HepG2 (cell line): Measurements from ENCODE around the gene ZNF562. TPM values are rescaled to one million over a fixed set of nuclear protein-coding genes. Genes with fewer than 3 reads are reported as not detected.

Experiments used
- ATF1 ChIP-seq: IDR thresholded peaks from 2 replicates; pipeline ENCODE4 v1.6.1; 2016; ENCODE audit warnings: mild to moderate bottlenecking, control low read depth
- CERS6 ChIP-seq: sonication (generic); formaldehyde crosslinking; IDR thresholded peaks from 2 replicates; pipeline ENCODE4 v1.5.0; 2020; ENCODE audit warnings: missing genetic modification reagents
- GLMP ChIP-seq: sonication (generic); formaldehyde crosslinking; IDR thresholded peaks from 2 replicates; pipeline ENCODE4 v1.9.0; 2021; ENCODE audit warnings: missing genetic modification reagents, mild to moderate bottlenecking, borderline replicate concordance
- MAZ ChIP-seq, 2 experiments: sonication (generic) in 1 of 2; formaldehyde crosslinking in 1 of 2; IDR thresholded peaks; 2 replicates each; pipeline versions ENCODE4 v1.5.0 to v1.6.1; 2012 to 2020; ENCODE audit warnings: low read depth in 2 of 2, mild to moderate bottlenecking in 2 of 2, borderline replicate concordance in 1 of 2, improper control_type of control experiment in 1 of 2, low read length in 1 of 2, missing genetic modification reagents in 1 of 2, moderate library complexity in 1 of 2
- MLLT10 ChIP-seq: sonication (generic); formaldehyde crosslinking; IDR thresholded peaks from 2 replicates; pipeline ENCODE4 v1.4.0; 2020; ENCODE audit warnings: missing genetic modification reagents
- NRL ChIP-seq: sonication (generic); formaldehyde crosslinking; IDR thresholded peaks from 2 replicates; pipeline ENCODE4 v1.5.0; 2020; ENCODE audit warnings: missing genetic modification reagents, mild to moderate bottlenecking, moderate library complexity, borderline replicate concordance
- RXRA ChIP-seq: sonication (generic); formaldehyde crosslinking; IDR thresholded peaks from 2 replicates; pipeline ENCODE4 v1.5.1; 2020; ENCODE audit warnings: missing genetic modification reagents
- SMARCC2 ChIP-seq: fragments of 450-650 bp; IDR thresholded peaks from 2 replicates; pipeline ENCODE4 v1.6.1; 2017; ENCODE audit warnings: antibody characterized with exemption, mild to moderate bottlenecking
- SUZ12 ChIP-seq: fragments of 150-350 bp; IDR thresholded peaks from 2 replicates; pipeline ENCODE4 v1.6.1; 2014; ENCODE audit warnings: low read depth, low read length
- TAF1 ChIP-seq: sonication (generic); formaldehyde crosslinking; IDR thresholded peaks from 2 replicates; pipeline ENCODE4 v1.4.0; 2020; ENCODE audit warnings: missing genetic modification reagents
- TFDP1 ChIP-seq: IDR thresholded peaks from 2 replicates; pipeline ENCODE4 v1.6.1; 2016; ENCODE audit warnings: missing compliant biosample characterization, missing genetic modification reagents, borderline replicate concordance
- THRA ChIP-seq: sonication (generic); formaldehyde crosslinking; IDR thresholded peaks from 2 replicates; pipeline ENCODE4 v1.4.0; 2020; ENCODE audit warnings: missing genetic modification reagents, borderline replicate concordance
- ZFP82 ChIP-seq: sonication (generic); formaldehyde crosslinking; IDR thresholded peaks from 2 replicates; pipeline ENCODE4 v1.5.1; 2020; ENCODE audit warnings: mild to moderate bottlenecking, missing genetic modification reagents, borderline replicate concordance
- ZNF34 ChIP-seq: sonication (generic); formaldehyde crosslinking; IDR thresholded peaks from 2 replicates; pipeline ENCODE4 v1.4.0; 2020; ENCODE audit warnings: mild to moderate bottlenecking, missing genetic modification reagents, borderline replicate concordance
- ZNF484 ChIP-seq: sonication (generic); formaldehyde crosslinking; IDR thresholded peaks from 2 replicates; pipeline ENCODE4 v1.5.1; 2020; ENCODE audit warnings: mild to moderate bottlenecking, low read depth, missing genetic modification reagents, borderline replicate concordance
- ZNF577 ChIP-seq: sonication (generic); formaldehyde crosslinking; IDR thresholded peaks from 2 replicates; pipeline ENCODE4 v1.4.0; 2020; ENCODE audit warnings: mild to moderate bottlenecking, low read depth, missing genetic modification reagents, borderline replicate concordance
- ZNF580 ChIP-seq: IDR thresholded peaks from 2 replicates; pipeline ENCODE4 v1.6.1; 2016; ENCODE audit warnings: low read depth, borderline replicate concordance
- ZNF616 ChIP-seq: sonication (generic); formaldehyde crosslinking; IDR thresholded peaks from 2 replicates; pipeline ENCODE4 v1.5.0; 2020; ENCODE audit warnings: low read depth, mild to moderate bottlenecking, missing genetic modification reagents
- ZNF660 ChIP-seq: sonication (generic); formaldehyde crosslinking; IDR thresholded peaks from 2 replicates; pipeline ENCODE4 v1.5.1; 2020; ENCODE audit warnings: mild to moderate bottlenecking, low read depth, missing genetic modification reagents, borderline replicate concordance
- ZNF710 ChIP-seq: sonication (generic); formaldehyde crosslinking; IDR thresholded peaks from 2 replicates; pipeline ENCODE4 v1.5.0; 2020; ENCODE audit warnings: mild to moderate bottlenecking, missing genetic modification reagents, borderline replicate concordance
- polyA plus RNA-seq, 8 experiments: library from polyadenylated mRNA; depleted of rRNA in 3 of 8; stranded (reverse) in 7 of 8; unstranded in 1 of 8; fragments of >200 nt; fragmentation: Illumina TruSeq in 4 of 8; extraction: Trizol in 4 of 8; gene quantifications; 2 replicates each; pipeline versions ENCODE4 v1.2.1 to v1.2.3, GENCODE V29; 2011 to 2016; ENCODE audit warnings: low read depth in 4 of 8, missing spikeins in 1 of 8, mixed read lengths in 1 of 8; ENCODE audit not compliant: insufficient read depth in 1 of 8
- total RNA-seq, 5 experiments: library from RNA; depleted of rRNA; stranded (reverse); fragments of >200 nt; fragmentation: Illumina TruSeq; extraction: Trizol; gene quantifications; 2 replicates each; pipeline ENCODE4 v1.2.3, GENCODE V29; 2016; ENCODE audit warnings: low read depth in 1 of 5

The ZNF562 gene
- total and polyA plus RNA-seq, 2 of the 13 experiments (the other 11 are each of a cell fraction or from before 2014, with no cell fraction given) = 13.1 to 32.7 TPM

GRCh38 chr19:9674663-9675357 is at the start of gene ZNF562 (continued):
- TF ChIP-seq ZNF580 (CRISPR knock-in tag) = no peak; the same call in 1 of the 2 replicates
- TF ChIP-seq RXRA (CRISPR knock-in tag) = 0 out of 2 replicates have a peak, but pooled peaks have one; percentile 36
- peak; percentile 92 for TF ChIP-seq ATF1 (CRISPR knock-in tag)
- no peak for TF ChIP-seq MLLT10 (CRISPR knock-in tag)
- no peak for TF ChIP-seq ZFP82 (CRISPR knock-in tag)
- no peak for TF ChIP-seq SUZ12
- TF ChIP-seq CERS6 (CRISPR knock-in tag) = no peak
- TF ChIP-seq GLMP = no peak
- peak; percentile 82 for TF ChIP-seq TAF1
- 0 out of 2 replicates have a peak, but pooled peaks have one; percentile 31 for TF ChIP-seq ZNF616 (CRISPR knock-in tag)
- TF ChIP-seq NRL (CRISPR knock-in tag) = 0 out of 2 replicates have a peak, but pooled peaks have one; percentile 57
- TF ChIP-seq ZNF484 = no peak
- no peak for TF ChIP-seq THRA (CRISPR knock-in tag)
- TF ChIP-seq TFDP1 (CRISPR knock-in tag) = no peak
- no peak for TF ChIP-seq ZNF710 (CRISPR knock-in tag)
- 0 out of 2 replicates have a peak, but pooled peaks have one; percentile 75 for TF ChIP-seq ZNF34 (CRISPR knock-in tag)
- TF ChIP-seq SMARCC2 = no peak
- TF ChIP-seq ZNF577 = 0 out of 2 replicates have a peak, but pooled peaks have one; percentile 52
- no peak for TF ChIP-seq ZNF660 (CRISPR knock-in tag)
- 0 out of 2 replicates have a peak, but pooled peaks have one; percentile 13 for TF ChIP-seq MAZ (IDR thresholded peaks at IDR 0.05; ENCODE audit: borderline replicate concordance, low read depth, low read length)
- peak; percentile 68; the same call in 1 of the 2 replicates for TF ChIP-seq MAZ (CRISPR knock-in tag; IDR thresholded peaks at IDR 0.05; ENCODE audit: low read depth)
